ENCODE data around the gene NBL1. TPM values are rescaled to one million over a fixed set of nuclear protein-coding genes. Genes with fewer than 3 reads are reported as not detected.

The NBL1 gene
- total RNA-seq = 100 to 1,000 TPM in 2 of 4 donors, 10 to 100 TPM in 2; 64.1 to 128 (median 87.6) TPM
- polyA plus RNA-seq = 100 to 1,000 TPM; 245 to 394 (median 260) TPM

- Histone ChIP-seq H3K27me3 (no peaks in the 10 kb centered on the region), H3K36me3 (no peaks in the 10 kb centered on the region), H3K4me1 (peaks cover 0 to 50% (median 39%) of the 10 kb centered on the region in 4 donors), H3K9me3 (no peaks in the 10 kb centered on the region), H3K27ac (peak within 1 kb of the TSS; percentile 93 to 97 (median 94)), H3K4me3 (peak within 1 kb of the TSS; percentile 75 to 89 (median 84))
- WGBS, 2 donors = 1 to 2% methylated on average over 90 of the region's 90 CpGs
- intact Hi-C loops (cut with DNase I) = loop anchor here (2.0 to 5.0 kb wide), 2 partner anchors 46 to 159 kb away; partner anchors contain the start of gene CAPZB
- DNase-seq = peak; percentile 90
- TF ChIP-seq POLR2A (IDR thresholded peaks at IDR 0.05) (no peak), POLR2AphosphoS5 (IDR thresholded peaks at IDR 0.05) (peak in 1 of 4 donors; percentile 10), CTCF (IDR thresholded peaks at IDR 0.05) (no peak), EP300 (IDR thresholded peaks at IDR 0.05) (no peak)
Measured at GRCh38 chr1:19643602-19644394, at the start of gene NBL1. Gene NBL1 (plus strand): TSS chr1:19644311. CDS start chr1:19655031, 10,720 bp downstream.

DNA sequence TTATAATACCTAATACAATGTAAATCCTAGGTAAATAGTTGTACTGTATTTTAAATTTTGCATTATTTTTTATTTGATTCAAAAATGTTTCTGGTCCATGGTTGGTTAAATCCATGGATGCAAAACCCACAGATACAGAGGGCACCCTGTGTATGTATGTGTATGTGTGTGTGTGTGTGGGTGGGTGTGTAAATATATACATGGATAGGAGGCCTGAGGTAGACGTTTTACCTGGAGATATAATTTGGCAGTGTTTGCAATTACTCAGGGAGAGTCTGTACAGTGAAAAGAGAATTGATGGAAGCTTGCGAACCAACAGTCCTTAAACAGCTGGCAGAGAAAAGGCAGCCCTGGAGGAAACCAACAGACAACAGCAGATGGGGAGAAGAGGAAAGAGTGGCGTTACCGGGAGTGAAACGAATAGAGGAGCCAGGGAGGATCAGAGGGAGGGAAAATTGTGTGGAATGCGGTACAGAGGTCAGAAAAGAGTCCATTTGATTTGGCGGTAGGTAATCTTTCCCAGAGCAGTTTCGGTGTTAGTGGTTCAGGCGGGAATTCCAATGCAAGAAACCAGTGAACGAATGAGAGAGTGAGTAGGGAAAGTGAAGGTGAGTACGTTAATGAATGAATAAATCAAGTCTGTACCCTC lies 47.9 kb upstream of the NBL1 start:
- WGBS, 2 donors = 2 to 8% methylated on average over 11 of the region's 11 CpGs
- intact Hi-C loops (cut with DNase I) = loop anchor here (2.0 to 5.0 kb wide), 3 partner anchors 46 to 209 kb away; partner anchors contain the start of gene NBL1

DNA sequence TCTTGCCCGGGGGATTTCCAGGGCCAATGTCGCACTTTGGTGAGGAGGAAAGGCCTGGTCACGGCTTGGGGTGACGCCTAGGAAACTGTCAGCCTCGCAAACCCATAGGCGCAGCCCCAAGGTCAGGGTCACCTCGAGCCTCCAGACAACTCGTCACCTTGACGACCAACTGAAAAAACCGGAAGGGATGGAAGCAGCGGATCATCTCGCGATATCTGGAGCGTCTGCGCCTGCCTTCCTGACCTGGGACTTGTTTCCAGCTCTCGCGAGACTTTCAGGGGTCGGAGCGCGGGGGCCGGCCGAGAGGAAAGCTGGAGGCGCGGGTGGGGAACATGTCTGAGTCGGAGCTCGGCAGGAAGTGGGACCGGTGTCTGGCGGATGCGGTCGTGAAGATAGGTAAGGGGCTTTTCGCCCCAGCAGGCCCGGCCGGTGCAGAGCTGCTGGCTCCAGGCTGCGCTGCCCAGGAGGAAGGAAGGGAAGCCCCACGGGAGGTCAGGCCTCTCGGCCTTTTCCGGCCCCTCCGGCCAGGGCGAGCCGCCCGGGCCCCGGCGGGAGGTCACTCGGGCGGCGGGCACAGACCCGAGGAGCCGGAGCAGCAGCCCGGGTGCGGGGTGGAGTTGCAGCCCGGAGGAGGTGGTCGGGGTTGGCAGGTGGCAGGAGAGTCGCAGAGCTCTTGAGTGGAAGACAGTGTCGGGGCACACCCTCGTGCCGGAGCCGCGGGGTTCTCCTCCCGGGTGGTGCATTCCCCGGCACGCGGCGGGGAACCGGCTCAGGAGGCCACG lies 47.2 kb upstream of the NBL1 start:
- peaks cover 0 to 7% (median 0%) of the 10 kb centered on the region in 4 donors for H3K36me3 ChIP-seq
- H3K27ac ChIP-seq = peak overlapping the region; percentile 89 to 98 (median 98)
- H3K4me3 ChIP-seq = peak overlapping the region; percentile 64 to 95 (median 94)
- peak; percentile 99 for DNase-seq
- 0 to 1% methylated on average over 65 of the region's 65 CpGs for WGBS, 2 donors
- H3K9me3 ChIP-seq = no peaks in the 10 kb centered on the region
- peak; percentile 92 to 96 (median 92) for TF ChIP-seq POLR2AphosphoS5 (IDR thresholded peaks at IDR 0.05)
- peak; percentile 76 to 88 for TF ChIP-seq POLR2A (IDR thresholded peaks at IDR 0.05)
- no peak for TF ChIP-seq CTCF (IDR thresholded peaks at IDR 0.05)
- no peak for TF ChIP-seq EP300 (IDR thresholded peaks at IDR 0.05)
- intact Hi-C loops (cut with DNase I) = loop anchor here (2.0 to 5.0 kb wide), 3 partner anchors 45 to 210 kb away; partner anchors contain the start of gene NBL1
- peaks cover 0 to 52% (median 38%) of the 10 kb centered on the region in 4 donors for H3K4me1 ChIP-seq
- H3K27me3 ChIP-seq = no peaks in the 10 kb centered on the region

More for the DNA sequence above, 47.9 kb upstream of the NBL1 start:
- Histone ChIP-seq H3K36me3 (peaks cover 0 to 7% (median 0%) of the 10 kb centered on the region in 4 donors), H3K4me3 (peak overlapping the region; percentile 64 to 95 (median 94)), H3K9me3 (no peaks in the 10 kb centered on the region), H3K4me1 (peaks cover 0 to 47% (median 36%) of the 10 kb centered on the region in 4 donors), H3K27ac (peak overlapping the region; percentile 89 to 98 (median 98)), H3K27me3 (no peaks in the 10 kb centered on the region)
- no peak for DNase-seq
- TF ChIP-seq POLR2AphosphoS5 (IDR thresholded peaks at IDR 0.05) (no peak), EP300 (IDR thresholded peaks at IDR 0.05) (no peak), POLR2A (IDR thresholded peaks at IDR 0.05) (no peak), CTCF (IDR thresholded peaks at IDR 0.05) (no peak)
